SK-N-SH (cell line): ENCODE measurements around the gene IL2RA.

Experiments
- CHD2 ChIP-seq: fragments of 150-350 bp; IDR thresholded peaks from 2 replicates; pipeline ENCODE4 v1.6.1; 2018; ENCODE audit warnings: low read length; ENCODE audit not compliant: partially characterized antibody
- EP300 ChIP-seq, 2 experiments: IDR thresholded peaks; 2 replicates each; pipeline versions ENCODE4 v1.4.0 to v1.6.1; 2012; ENCODE audit warnings: borderline replicate concordance in 1 of 2, low read depth in 1 of 2, low read length in 1 of 2
- NFIC ChIP-seq: IDR thresholded peaks from 2 replicates; pipeline ENCODE4 v1.4.0; 2012; ENCODE audit warnings: borderline replicate concordance
- NRF1 ChIP-seq: IDR thresholded peaks from 2 replicates; pipeline ENCODE4 v1.6.1; 2012; ENCODE audit warnings: low read depth, mild to moderate bottlenecking, low read length

DNA sequence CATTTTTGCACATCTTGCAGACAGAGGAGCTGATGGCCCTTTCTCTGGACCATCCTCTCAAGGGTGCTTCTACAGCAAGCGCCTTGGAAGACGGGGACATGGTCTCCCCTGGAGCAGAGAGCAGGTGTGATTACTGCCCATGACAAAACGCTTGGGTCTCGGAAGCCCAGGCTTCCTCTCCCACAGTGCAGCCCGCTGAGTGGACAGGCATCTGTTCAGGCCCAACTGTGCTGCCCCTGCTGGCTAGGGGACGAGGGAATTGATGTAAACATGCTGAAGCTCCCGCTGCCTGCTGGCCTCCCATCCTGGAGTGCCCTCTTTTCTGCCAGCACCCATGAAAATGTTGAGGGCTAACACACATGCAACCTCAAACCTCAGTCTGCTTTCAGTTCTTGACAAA lies 99.1 kb downstream of the IL2RA start:
- TF ChIP-seq NRF1 (no peak), CHD2 (no peak), EP300 (IDR thresholded peaks at IDR 0.05; ENCODE audit: borderline replicate concordance in 1 of 2, low read depth in 1 of 2, low read length in 1 of 2) (no peak), NFIC (no peak)
